HG02588 (cell line): ENCODE data around the gene TBC1D3B.
"Not testable (repeated sequence)": the region's sequence is repeated elsewhere in the genome, so short reads cannot be mapped to it uniquely, and the experiment has no call there.

Experiments used
- ATAC-seq: cut with Tn5 transposase; IDR thresholded peaks from one replicate; pipeline ENCODE4 v1.9.1; 2021; ENCODE audit warnings: mild to moderate bottlenecking, moderate library complexity; ENCODE audit not compliant: unreplicated experiment

Gene TBC1D3B

GRCh38 chr17:36176536-36176935 is at the start of gene TBC1D3B:
TBC1D3B (minus strand) TSS chr17:36176636; CDS start chr17:36175050, 1,586 bp downstream.
- not testable (repeated sequence) for ATAC-seq

- not testable (repeated sequence) for ATAC-seq
Observed at GRCh38 chr17:36222967-36223366, 46.5 kb upstream of the TBC1D3B start.

GRCh38 chr17:36221581-36222100 is 45.2 kb upstream of the TBC1D3B start:
- ATAC-seq, result not testable (repeated sequence)

- ATAC-seq, result not testable (repeated sequence)
Observed at GRCh38 chr17:36220737-36221580, 44.5 kb upstream of the TBC1D3B start.

- not testable (repeated sequence) for ATAC-seq
Observed at GRCh38 chr17:36219556-36219955, 43.1 kb upstream of the TBC1D3B start.

GRCh38 chr17:36215406-36216308 is 39.2 kb upstream of the TBC1D3B start:
- ATAC-seq, result not testable (repeated sequence)

GRCh38 chr17:36214918-36215317 is 38.5 kb upstream of the TBC1D3B start:
- no peak for ATAC-seq

GRCh38 chr17:36213695-36214094 is 37.3 kb upstream of the TBC1D3B start:
- no peak for ATAC-seq

- no peak for ATAC-seq
Observed at GRCh38 chr17:36212966-36213365, 36.5 kb upstream of the TBC1D3B start.

GRCh38 chr17:36212272-36212605 is 35.8 kb upstream of the TBC1D3B start:
- no peak for ATAC-seq

GRCh38 chr17:36211484-36212271 is 35.2 kb upstream of the TBC1D3B start:
- ATAC-seq, result not testable (repeated sequence)

GRCh38 chr17:36210439-36211211 is 34.2 kb upstream of the TBC1D3B start, which contains the start of gene CCL4L2:
CCL4L2 (plus strand) TSS chr17:36211063.
- peak; percentile 63 for ATAC-seq

GRCh38 chr17:36209575-36209974 is 33.1 kb upstream of the TBC1D3B start:
- no peak for ATAC-seq

GRCh38 chr17:36207383-36207782 is 30.9 kb upstream of the TBC1D3B start:
- ATAC-seq, result not testable (repeated sequence)

GRCh38 chr17:36206486-36206821 is 30.0 kb upstream of the TBC1D3B start:
- not testable (repeated sequence) for ATAC-seq

- no peak for ATAC-seq
Observed at GRCh38 chr17:36205637-36206485, 29.4 kb upstream of the TBC1D3B start.

GRCh38 chr17:36204724-36205500 is 28.5 kb upstream of the TBC1D3B start:
- ATAC-seq, result no peak

- ATAC-seq, result no peak
Observed at GRCh38 chr17:36203335-36203734, 26.9 kb upstream of the TBC1D3B start.
